ENCODE data around the gene PRKCH.
"Not testable (repeated sequence)": the region's sequence is repeated elsewhere in the genome, so short reads cannot be mapped to it uniquely, and the experiment has no call there.

The PRKCH gene

GRCh38 chr14:61308701-61309100 is 12.7 kb upstream of the PRKCH start:
- not testable (repeated sequence) for DNase-seq

GRCh38 chr14:61315313-61315712 is 6.1 kb upstream of the PRKCH start:
- no peak for DNase-seq

GRCh38 chr14:61319086-61319485 is 2.3 kb upstream of the PRKCH start:
- no peak for DNase-seq

GRCh38 chr14:61319706-61320105 is 1.7 kb upstream of the PRKCH start:
- no peak for DNase-seq

- not testable (repeated sequence) for DNase-seq
These were observed 1.2 kb upstream of the PRKCH start for GRCh38 chr14:61320170-61320569.

- DNase-seq = no peak
These were observed 484 bp upstream of the PRKCH start for GRCh38 chr14:61320806-61321384.

- no peak for DNase-seq
These were observed 826 bp downstream of the PRKCH start for GRCh38 chr14:61322011-61322798.

GRCh38 chr14:61322799-61323290 is 1.5 kb downstream of the PRKCH start:
- no peak for DNase-seq

- no peak for DNase-seq
These were observed 2.6 kb downstream of the PRKCH start for GRCh38 chr14:61323970-61324369.

- no peak for DNase-seq
These were observed 3.8 kb downstream of the PRKCH start for GRCh38 chr14:61325166-61325565.

GRCh38 chr14:61326146-61326545 is 4.8 kb downstream of the PRKCH start:
- DNase-seq = no peak

GRCh38 chr14:61326847-61327246 is 5.5 kb downstream of the PRKCH start:
- DNase-seq = no peak

GRCh38 chr14:61328626-61329262 is 7.4 kb downstream of the PRKCH start:
- no peak for DNase-seq

GRCh38 chr14:61329478-61330051 is 8.2 kb downstream of the PRKCH start:
- no peak for DNase-seq

- no peak for DNase-seq
These were observed 9.1 kb downstream of the PRKCH start for GRCh38 chr14:61330511-61330910.

GRCh38 chr14:61331992-61332657 is 10.7 kb downstream of the PRKCH start:
- no peak for DNase-seq

- no peak for DNase-seq
These were observed 11.3 kb downstream of the PRKCH start for GRCh38 chr14:61332658-61333029.

- no peak for DNase-seq
These were observed 11.7 kb downstream of the PRKCH start for GRCh38 chr14:61333087-61333486.

- DNase-seq = no peak
These were observed 12.9 kb downstream of the PRKCH start for GRCh38 chr14:61334197-61334701.

GRCh38 chr14:61335049-61335448 is 13.7 kb downstream of the PRKCH start:
- DNase-seq = no peak

- DNase-seq = no peak
These were observed 14.4 kb downstream of the PRKCH start for GRCh38 chr14:61335671-61336275.

- DNase-seq = no peak
These were observed 16.5 kb downstream of the PRKCH start for GRCh38 chr14:61337893-61338292.
